HG03565 (cell line): Measurements from ENCODE around the gene MZB1.

Experiments
- ATAC-seq: cut with Tn5 transposase; IDR thresholded peaks from one replicate; pipeline ENCODE4 v1.9.1; 2021; ENCODE audit warnings: mild to moderate bottlenecking, moderate library complexity; ENCODE audit not compliant: unreplicated experiment

Gene MZB1

DNA sequence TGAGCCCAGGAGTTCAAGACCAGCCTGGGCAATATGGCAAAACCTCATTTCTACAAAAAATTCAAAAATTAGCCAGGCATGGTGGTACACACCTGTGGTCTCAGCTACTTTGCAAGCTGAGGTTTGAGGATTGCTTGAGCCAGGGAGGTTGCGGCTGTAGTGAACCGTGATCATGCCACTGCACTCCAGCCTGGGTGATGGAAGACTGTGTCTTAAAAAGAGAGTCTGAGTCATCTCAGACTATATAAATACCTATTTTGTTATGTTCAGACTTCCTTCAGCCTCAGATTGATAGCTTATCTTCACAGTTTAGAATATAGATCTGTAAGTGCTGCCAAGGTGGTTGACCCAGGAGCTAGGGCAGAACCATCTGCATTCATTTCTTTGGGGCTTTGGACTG is 49.7 kb downstream of the MZB1 start:
- no peak for ATAC-seq
